ENCODE results near the gene BAIAP2L1.
"Not testable (repeated sequence)": the region's sequence is repeated elsewhere in the genome, so short reads cannot be mapped to it uniquely, and the experiment has no call there.

BAIAP2L1 gene, protein sequence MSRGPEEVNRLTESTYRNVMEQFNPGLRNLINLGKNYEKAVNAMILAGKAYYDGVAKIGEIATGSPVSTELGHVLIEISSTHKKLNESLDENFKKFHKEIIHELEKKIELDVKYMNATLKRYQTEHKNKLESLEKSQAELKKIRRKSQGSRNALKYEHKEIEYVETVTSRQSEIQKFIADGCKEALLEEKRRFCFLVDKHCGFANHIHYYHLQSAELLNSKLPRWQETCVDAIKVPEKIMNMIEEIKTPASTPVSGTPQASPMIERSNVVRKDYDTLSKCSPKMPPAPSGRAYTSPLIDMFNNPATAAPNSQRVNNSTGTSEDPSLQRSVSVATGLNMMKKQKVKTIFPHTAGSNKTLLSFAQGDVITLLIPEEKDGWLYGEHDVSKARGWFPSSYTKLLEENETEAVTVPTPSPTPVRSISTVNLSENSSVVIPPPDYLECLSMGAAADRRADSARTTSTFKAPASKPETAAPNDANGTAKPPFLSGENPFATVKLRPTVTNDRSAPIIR

GRCh38 chr7:98400542-98401340, at the start of gene BAIAP2L1:
BAIAP2L1 (minus strand) TSS chr7:98401090; CDS start chr7:98400852, 238 bp downstream.
- no peak for TF ChIP-seq CTCF (conservative IDR thresholded peaks at IDR 0.05; ENCODE audit: low read depth)
- H3K27ac ChIP-seq: peak within 1 kb of the TSS; percentile 96
- ChIA-PET CTCF (interaction anchor here (0.6 to 2.2 kb wide), 16 partner anchors 9 to 1224 kb away, joined by 3 to 26 read pairs (median 4); partner anchors contain the start of gene BHLHA15), POLR2A (ENCODE audit: low non-redundant PET) (interaction anchor here (0.7 to 1.3 kb wide), 3 partner anchors 113 to 117 kb away, joined by 3 to 6 read pairs (median 4); no protein-coding TSS in a partner anchor)
- DNase-seq (ENCODE audit: low spot score): peak; percentile 97

DNA sequence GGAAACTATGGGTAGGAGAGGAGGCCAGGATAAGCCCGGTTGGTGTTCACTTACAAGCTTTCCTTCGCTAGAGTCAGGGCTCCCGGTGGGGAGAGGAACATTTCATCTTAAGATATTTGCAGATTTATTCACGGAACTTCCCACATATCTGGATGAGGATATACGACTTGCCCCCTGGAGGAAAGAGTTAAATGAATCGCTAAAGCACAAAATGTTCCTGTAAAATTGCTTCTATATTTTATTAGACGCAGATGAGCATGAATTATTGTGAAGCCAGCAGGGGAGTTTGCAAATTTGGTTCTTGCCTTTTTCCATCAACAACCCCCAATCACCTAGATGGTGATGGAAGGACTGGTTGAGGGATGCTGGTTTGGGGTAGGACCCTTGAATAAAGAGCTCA, 47.9 kb upstream of the BAIAP2L1 start:
- DNase-seq (ENCODE audit: low spot score): no peak
- no peak for TF ChIP-seq CTCF (conservative IDR thresholded peaks at IDR 0.05; ENCODE audit: low read depth)
- H3K27ac ChIP-seq: no peak overlapping the region
- POLR2A ChIA-PET (ENCODE audit: low non-redundant PET): no interaction called here
- CTCF ChIA-PET: interaction anchor here (0.6 kb wide), 1 partner anchor 148 kb away, joined by 8 read pairs; no protein-coding TSS in a partner anchor

DNA sequence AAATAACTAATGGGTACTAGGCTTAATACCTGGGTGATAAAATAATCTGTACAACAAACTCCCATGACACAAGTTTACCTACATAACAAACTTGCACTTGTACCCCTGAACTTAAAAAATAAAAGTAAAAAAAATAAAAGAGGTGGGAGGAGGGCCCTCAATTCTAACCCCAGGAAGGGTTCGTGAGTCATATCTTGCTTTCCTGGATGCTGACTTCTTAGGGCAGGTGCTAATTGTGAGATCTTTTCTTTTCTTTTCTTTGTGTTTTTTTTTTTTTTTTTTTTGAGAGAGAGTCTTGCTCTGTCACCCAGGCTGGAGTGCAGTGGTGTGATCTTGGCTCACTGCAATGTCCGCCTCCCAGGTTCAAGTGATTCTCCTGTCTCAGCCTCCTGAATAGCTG, 40.1 kb upstream of the BAIAP2L1 start:
- CTCF ChIA-PET; DNase-seq (ENCODE audit: low spot score); POLR2A ChIA-PET (ENCODE audit: low non-redundant PET); H3K27ac ChIP-seq: not testable (repeated sequence)

GRCh38 chr7:98439484-98439883, 38.6 kb upstream of the BAIAP2L1 start:
- no peak for DNase-seq (ENCODE audit: low spot score)
- no peak for TF ChIP-seq CTCF (conservative IDR thresholded peaks at IDR 0.05; ENCODE audit: low read depth)
- no peak overlapping the region for H3K27ac ChIP-seq
- ChIA-PET CTCF (no interaction called here), POLR2A (ENCODE audit: low non-redundant PET) (no interaction called here)

- CTCF ChIA-PET: interaction anchor here (0.6 to 1.1 kb wide), 6 partner anchors 309 to 407 kb away, joined by 3 to 4 read pairs (median 3); no protein-coding TSS in a partner anchor
- POLR2A ChIA-PET (ENCODE audit: low non-redundant PET): no interaction called here
Measured at GRCh38 chr7:98434087-98434486, 33.2 kb upstream of the BAIAP2L1 start.

GRCh38 chr7:98429799-98430198, 28.9 kb upstream of the BAIAP2L1 start:
- no peak overlapping the region for H3K27ac ChIP-seq
- ChIA-PET CTCF (no interaction called here), POLR2A (ENCODE audit: low non-redundant PET) (no interaction called here)
- TF ChIP-seq CTCF (conservative IDR thresholded peaks at IDR 0.05; ENCODE audit: low read depth): no peak
- DNase-seq (ENCODE audit: low spot score): no peak

More at GRCh38 chr7:98434087-98434486, 33.2 kb upstream of the BAIAP2L1 start:
- DNase-seq (ENCODE audit: low spot score): no peak
- no peak overlapping the region for H3K27ac ChIP-seq
- no peak for TF ChIP-seq CTCF (conservative IDR thresholded peaks at IDR 0.05; ENCODE audit: low read depth)
